Measurements from ENCODE around the gene XYLB.
"Not testable (repeated sequence)": the region's sequence is repeated elsewhere in the genome, so short reads cannot be mapped to it uniquely, and the experiment has no call there.

The XYLB gene

GRCh38 chr3:38346587-38347410, at the start of gene XYLB:
XYLB (plus strand) TSS chr3:38346785; CDS start chr3:38346869, 84 bp downstream.
- DNase-seq: peak; percentile 94

GRCh38 chr3:38297053-38297452, 49.5 kb upstream of the XYLB start:
- not testable (repeated sequence) for DNase-seq

- no peak for DNase-seq
Observed at GRCh38 chr3:38297537-38297936, 49.0 kb upstream of the XYLB start.

GRCh38 chr3:38297947-38298711, 48.5 kb upstream of the XYLB start:
- peak; percentile 12 for DNase-seq

DNA sequence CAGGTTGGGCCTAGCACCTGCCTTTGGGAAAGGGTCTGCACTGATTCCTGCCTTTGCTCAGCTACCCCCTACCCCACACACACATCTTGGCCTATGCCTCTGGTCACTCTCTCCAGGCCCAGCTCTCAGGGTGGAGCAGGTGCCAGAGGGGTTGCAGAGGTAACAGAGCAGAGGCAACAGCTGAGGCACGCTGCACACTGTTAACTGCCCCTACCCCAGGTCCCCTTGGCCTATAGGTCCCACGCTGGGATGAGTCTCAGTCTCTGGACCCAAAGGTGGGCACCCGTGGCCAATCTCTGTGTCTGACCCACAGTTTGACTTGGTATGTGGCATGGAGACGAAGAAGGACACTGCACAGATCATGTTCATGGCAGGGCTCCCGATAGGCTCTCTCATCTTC, 39.6 kb upstream of the XYLB start:
- DNase-seq: no peak

DNA sequence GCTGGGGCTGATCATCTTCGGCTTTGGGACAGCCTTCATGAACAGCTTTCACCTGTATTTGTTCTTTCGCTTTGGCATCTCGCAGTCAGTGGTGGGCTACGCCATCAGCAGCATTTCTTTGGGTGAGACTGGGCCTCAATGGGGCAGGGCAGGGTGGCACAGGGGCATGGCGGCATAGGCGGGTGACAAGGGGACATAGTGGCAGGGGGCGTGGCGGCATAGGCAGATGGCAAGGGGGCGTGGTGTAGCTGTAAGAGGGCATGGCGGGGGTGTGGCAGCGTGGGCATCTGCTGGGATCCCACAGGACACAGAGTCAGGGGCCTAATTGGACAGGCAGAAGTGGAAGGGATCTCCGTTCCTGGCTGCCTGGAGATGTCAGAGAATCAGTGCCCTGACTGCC, 39.0 kb upstream of the XYLB start:
- no peak for DNase-seq

GRCh38 chr3:38308456-38308855, 38.1 kb upstream of the XYLB start:
- no peak for DNase-seq

DNA sequence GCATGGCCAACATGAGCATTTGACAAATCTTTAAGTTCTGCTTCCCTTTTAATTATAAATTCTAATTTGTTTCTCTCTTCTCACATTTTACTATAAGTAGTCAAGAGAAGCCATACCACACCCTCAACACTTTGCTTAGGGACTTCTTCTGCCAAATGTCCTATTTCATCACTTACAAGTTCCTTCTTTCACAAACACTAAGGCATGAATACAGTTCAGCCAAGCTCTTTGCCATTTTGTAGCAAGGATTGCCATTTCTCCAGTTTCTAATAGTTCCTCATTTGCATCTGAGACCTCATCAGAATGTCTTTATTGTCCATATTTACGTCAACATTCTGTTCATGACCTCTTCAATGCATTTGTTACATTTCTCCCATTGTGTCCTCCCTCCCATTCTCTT, 35.1 kb upstream of the XYLB start:
- DNase-seq: peak; percentile 34

GRCh38 chr3:38311941-38312340, 34.6 kb upstream of the XYLB start:
- no peak for DNase-seq

- DNase-seq: no peak
Observed at GRCh38 chr3:38312356-38312755, 34.2 kb upstream of the XYLB start.

DNA sequence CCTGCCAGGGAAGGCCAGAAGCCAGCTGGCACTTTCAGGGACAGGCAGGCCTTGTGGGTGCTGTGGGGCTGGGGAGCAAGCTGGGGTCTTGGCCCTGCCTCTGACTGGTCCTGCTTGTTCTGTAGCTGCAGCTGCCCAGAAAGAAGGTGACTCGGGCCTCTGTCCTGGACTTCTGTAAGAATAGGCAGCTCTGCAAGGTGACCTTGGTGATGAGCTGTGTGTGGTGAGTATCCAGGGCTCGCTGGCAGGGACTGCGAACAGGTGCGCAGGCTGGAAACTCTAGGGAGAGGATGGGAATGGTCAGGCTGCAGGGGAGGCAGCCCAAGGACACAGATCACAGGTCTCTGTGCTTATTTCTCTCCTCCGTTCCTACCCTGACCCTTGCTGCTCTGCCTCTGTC, 33.3 kb upstream of the XYLB start:
- no peak for DNase-seq

DNA sequence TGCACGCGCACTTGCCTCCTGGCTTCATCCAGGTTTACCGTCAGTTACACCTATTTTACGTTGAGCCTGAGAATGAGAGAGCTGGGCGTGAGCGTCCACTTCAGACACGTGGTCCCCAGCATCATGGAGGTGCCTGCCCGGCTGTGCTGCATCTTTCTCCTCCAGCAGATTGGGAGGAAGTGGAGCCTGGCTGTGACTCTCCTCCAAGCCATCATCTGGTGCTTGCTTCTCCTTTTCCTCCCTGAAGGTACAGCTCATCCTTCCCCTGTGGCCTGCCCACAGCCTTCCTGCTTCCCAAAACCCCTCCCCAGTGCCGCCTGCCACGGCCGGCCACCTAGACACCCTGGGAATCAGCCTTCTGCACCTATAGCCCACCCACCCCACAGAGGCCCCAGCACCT, 32.9 kb upstream of the XYLB start:
- DNase-seq: no peak

DNA sequence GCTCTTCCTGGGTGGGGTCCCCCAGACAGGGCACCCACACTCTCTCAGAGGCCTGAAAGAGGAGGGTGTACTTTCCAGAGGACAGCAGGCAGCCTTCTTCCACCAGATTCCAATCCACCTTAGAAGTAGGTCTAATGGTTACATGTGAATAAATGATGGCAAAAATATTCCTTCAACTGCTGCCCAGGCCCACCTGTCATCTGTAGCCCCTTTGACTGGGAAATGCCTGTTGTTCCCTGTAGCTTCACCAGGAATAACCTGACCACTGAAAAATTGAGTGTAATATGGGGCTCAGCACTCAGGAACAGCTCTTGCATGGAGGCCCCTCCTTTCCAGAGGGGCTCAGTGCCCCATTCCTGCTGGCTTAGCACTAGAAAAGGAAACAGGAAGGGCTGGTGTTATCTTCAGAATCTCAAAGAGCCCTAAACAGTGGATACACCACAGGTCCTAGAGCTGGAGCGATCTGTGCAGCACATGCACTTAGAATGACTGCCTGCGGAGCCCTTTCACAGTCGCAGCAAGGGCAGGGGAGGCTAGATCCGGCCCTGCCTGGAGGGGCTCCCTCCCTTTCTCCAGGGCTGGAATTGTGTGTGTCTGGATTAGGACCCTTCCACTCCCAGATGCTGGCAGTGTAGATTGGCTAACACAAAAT, 32.3 kb upstream of the XYLB start:
- peak; percentile 36 for DNase-seq

- DNase-seq: no peak
Observed at GRCh38 chr3:38314764-38315487, 31.7 kb upstream of the XYLB start.

GRCh38 chr3:38315488-38316230, 30.9 kb upstream of the XYLB start:
- DNase-seq: no peak

- no peak for DNase-seq
Observed at GRCh38 chr3:38316356-38317191, 30.0 kb upstream of the XYLB start.

DNA sequence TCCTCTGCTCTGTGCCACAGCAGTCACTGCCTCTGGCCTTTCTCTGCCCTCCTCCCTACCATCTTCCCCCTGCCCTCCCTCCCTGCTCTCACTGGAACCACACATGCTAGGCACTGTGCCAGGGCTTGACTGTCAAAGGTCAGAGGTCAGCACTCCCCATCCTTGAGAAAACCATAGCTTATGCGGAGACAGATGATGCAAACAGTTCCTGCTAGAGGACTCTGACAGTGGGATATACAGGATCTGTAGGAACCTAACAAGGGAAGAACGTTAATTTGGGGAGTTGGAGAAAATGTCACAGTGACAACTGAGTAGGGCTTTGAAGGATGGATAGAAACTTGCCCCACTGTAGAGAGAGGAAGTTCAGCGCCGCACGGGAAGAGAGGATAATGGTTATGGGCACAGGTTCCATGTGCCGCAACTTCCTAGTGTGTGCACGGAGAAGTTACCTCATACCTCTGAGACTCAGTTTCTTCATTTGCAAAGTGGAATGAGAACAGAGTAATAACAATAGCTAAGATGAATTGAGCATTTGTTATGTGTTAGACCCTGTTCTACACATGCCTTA, 29.3 kb upstream of the XYLB start:
- peak; percentile 13 for DNase-seq

- no peak for DNase-seq
Observed at GRCh38 chr3:38318766-38319671, 27.6 kb upstream of the XYLB start.

DNA sequence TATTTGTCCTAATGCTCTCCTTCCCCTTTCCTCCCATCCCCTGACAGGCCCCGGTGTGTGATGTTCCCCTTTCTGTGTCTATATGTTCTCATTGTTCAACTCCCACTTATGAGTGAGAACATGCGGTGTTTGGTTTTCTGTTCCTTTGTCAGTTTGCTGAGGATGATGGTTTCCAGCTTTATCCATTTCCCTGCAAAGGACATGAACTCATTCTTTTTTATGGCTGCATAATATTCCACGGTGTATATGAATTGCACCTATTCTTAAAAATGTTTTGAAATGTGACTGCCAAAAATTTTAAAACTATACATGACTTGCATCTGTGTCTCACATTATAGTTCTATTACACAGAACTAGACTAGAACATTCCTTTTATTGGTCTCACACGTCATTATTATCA, 25.9 kb upstream of the XYLB start:
- DNase-seq: not testable (repeated sequence)

- DNase-seq: no peak
Observed at GRCh38 chr3:38323060-38323459, 23.5 kb upstream of the XYLB start.
